ENCODE data around the gene MAST2.

Gene MAST2

DNA sequence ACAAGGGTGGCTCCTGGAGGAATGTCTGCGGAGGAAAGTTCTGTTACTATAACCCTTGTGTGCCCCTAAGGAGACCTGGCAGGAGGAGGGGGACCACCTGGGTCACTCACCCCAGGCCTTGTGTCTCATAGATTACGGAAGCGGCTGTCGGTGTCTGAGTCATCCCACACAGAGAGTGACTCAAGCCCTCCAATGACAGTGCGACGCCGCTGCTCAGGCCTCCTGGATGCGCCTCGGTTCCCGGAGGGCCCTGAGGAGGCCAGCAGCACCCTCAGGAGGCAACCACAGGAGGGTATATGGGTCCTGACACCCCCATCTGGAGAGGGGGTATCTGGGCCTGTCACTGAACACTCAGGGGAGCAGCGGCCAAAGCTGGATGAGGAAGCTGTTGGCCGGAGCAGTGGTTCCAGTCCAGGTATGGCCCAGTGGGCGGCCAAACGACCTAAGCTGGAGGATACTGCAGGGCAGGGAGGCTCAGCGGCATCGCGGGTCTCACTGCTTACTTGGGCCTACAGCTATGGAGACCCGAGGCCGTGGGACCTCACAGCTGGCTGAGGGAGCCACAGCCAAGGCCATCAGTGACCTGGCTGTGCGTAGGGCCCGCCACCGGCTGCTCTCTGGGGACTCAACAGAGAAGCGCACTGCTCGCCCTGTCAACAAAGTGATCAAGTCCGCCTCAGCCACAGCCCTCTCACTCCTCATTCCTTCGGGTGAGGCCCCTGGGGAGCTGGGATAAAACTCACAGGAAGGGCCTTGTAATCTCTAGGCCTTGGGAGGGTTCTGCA, 227.7 kb downstream of the MAST2 start:
- H3K4me3 ChIP-seq (ENCODE audit: low read depth, low read length) = no peak overlapping the region
- TF ChIP-seq, protein P1, sequence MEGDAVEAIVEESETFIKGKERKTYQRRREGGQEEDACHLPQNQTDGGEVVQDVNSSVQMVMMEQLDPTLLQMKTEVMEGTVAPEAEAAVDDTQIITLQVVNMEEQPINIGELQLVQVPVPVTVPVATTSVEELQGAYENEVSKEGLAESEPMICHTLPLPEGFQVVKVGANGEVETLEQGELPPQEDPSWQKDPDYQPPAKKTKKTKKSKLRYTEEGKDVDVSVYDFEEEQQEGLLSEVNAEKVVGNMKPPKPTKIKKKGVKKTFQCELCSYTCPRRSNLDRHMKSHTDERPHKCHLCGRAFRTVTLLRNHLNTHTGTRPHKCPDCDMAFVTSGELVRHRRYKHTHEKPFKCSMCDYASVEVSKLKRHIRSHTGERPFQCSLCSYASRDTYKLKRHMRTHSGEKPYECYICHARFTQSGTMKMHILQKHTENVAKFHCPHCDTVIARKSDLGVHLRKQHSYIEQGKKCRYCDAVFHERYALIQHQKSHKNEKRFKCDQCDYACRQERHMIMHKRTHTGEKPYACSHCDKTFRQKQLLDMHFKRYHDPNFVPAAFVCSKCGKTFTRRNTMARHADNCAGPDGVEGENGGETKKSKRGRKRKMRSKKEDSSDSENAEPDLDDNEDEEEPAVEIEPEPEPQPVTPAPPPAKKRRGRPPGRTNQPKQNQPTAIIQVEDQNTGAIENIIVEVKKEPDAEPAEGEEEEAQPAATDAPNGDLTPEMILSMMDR (IDR thresholded peaks at IDR 0.05; ENCODE audit: low read depth, low read length) = no peak

GRCh38 chr1:46034601-46035516, 231.4 kb downstream of the MAST2 start:
- H3K4me3 ChIP-seq (ENCODE audit: low read depth, low read length) = no peak overlapping the region
- TF ChIP-seq, protein P1 (IDR thresholded peaks at IDR 0.05; ENCODE audit: low read depth, low read length) = no peak

DNA sequence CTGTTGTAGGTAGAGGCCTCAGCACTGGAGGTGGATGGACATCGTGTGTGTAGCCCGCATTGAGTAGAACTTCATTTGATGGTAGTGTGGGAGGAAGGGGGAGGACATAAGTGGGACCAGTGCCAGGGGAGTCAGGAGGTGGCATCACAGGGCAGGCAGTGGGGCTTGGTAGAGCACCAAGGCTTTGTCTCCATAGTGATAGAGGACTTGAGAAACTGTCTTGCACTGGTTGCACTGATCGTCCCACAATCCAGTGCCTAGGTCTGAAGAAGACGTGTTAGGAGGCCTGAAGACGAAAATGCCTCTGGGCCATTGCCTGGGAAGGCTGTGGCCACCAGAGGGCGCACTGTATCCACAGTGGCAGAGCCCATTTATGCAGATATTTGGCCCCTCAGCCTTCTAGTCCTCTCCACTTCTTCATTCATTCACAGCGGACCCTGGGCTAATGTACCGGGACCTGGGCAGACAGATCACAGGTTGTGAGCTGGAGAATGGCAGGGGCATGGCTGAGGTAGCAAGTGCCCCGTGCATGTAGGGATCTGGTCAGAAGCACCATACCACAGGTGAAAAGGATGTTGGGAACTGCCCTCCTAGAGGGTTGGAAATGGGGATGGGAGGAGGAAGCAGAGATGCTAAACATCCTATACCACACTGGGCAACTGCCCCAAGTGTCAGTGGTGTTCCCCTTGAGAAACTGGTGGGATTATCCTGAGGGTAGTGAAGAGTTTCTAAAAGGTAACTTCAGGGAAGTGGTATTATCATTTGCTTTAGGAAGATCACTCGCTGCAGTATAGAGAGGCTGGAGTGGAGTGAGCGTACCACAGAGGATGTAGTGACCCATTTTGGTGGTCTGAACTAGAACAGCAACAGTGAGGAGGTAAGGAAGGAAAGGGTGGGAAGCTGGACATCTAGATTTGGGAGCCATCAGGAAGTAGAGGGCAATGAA, 233.8 kb downstream of the MAST2 start:
- TF ChIP-seq, protein P1 (IDR thresholded peaks at IDR 0.05; ENCODE audit: low read depth, low read length) = peak; percentile 94
- H3K4me3 ChIP-seq (ENCODE audit: low read depth, low read length) = no peak overlapping the region

DNA sequence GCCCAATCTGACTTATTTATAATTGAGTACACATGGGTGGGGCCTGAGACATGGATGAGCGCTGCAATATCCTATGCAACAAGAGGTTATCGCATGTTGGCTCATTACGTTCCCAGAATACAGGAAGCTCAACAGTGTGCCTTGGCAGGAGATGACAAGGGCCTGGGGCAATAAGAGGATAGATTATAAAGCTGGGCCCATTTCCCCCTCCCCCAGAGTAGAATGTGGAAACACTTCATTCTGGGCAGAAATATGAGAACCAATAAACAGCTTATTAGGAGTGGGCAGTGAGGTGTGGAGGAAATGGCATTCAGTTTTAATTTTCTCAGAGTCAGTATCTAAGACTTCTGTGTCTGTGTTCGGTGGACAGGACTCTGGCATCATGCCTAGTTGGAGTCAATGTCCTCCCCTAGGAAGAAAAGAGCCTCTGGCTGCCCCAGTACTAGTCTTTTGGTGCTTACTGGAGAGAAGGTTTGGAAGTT, 236.2 kb downstream of the MAST2 start:
- TF ChIP-seq, protein P1 (IDR thresholded peaks at IDR 0.05; ENCODE audit: low read depth, low read length) = no peak
- H3K4me3 ChIP-seq (ENCODE audit: low read depth, low read length) = no peak overlapping the region

DNA sequence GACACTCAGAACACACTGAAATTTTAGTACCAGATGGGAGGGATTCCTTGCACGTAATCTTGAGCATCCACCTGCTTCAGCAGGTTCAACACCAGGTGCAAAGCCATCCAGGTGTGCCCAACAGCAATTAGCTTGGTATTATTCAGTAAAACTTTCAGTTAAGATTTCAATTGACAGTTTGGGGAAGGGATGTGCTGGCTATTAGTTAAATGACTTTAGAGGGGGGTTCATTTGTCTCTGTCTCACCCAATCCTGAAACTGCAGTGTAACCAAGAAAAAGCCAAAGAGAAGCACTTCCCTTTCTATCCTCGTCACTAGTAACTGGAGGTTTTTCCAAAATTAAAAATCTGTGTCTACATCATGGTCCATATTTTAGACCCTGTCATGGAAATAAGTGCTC, 238.1 kb downstream of the MAST2 start:
- H3K4me3 ChIP-seq (ENCODE audit: low read depth, low read length) = no peak overlapping the region
- TF ChIP-seq, protein P1 (IDR thresholded peaks at IDR 0.05; ENCODE audit: low read depth, low read length) = no peak

- no peak overlapping the region for H3K4me3 ChIP-seq (ENCODE audit: low read depth, low read length)
- TF ChIP-seq, protein P1 (IDR thresholded peaks at IDR 0.05; ENCODE audit: low read depth, low read length) = no peak
These were observed 238.6 kb downstream of the MAST2 start for GRCh38 chr1:46041974-46042373.
